GM12892 (cell line): ENCODE measurements around the gene REPIN1.

Experiments
- DNase-seq: peaks from one replicate; pipeline ENCODE4 v3.0.0; 2011; ENCODE audit not compliant: insufficient read length
- FAIRE-seq: peaks from 2 replicates; lab custom pipeline; 2011; peaks lifted over from hg19 to GRCh38; lab: Jason Lieb, UNC
- POLR2A ChIP-seq: IDR thresholded peaks from 2 replicates; pipeline ENCODE4 v1.6.1; 2011; ENCODE audit warnings: low read depth, low read length, control low read depth
- POLR2AphosphoS5 ChIP-seq: IDR thresholded peaks from 2 replicates; pipeline ENCODE4 v1.6.1; 2011; ENCODE audit warnings: low read depth, low read length, control low read depth
- TAF1 ChIP-seq: IDR thresholded peaks from 2 replicates; pipeline ENCODE4 v1.6.1; 2011; ENCODE audit warnings: low read depth, mild to moderate bottlenecking, control low read depth, low read length, borderline replicate concordance

REPIN1 gene

DNA sequence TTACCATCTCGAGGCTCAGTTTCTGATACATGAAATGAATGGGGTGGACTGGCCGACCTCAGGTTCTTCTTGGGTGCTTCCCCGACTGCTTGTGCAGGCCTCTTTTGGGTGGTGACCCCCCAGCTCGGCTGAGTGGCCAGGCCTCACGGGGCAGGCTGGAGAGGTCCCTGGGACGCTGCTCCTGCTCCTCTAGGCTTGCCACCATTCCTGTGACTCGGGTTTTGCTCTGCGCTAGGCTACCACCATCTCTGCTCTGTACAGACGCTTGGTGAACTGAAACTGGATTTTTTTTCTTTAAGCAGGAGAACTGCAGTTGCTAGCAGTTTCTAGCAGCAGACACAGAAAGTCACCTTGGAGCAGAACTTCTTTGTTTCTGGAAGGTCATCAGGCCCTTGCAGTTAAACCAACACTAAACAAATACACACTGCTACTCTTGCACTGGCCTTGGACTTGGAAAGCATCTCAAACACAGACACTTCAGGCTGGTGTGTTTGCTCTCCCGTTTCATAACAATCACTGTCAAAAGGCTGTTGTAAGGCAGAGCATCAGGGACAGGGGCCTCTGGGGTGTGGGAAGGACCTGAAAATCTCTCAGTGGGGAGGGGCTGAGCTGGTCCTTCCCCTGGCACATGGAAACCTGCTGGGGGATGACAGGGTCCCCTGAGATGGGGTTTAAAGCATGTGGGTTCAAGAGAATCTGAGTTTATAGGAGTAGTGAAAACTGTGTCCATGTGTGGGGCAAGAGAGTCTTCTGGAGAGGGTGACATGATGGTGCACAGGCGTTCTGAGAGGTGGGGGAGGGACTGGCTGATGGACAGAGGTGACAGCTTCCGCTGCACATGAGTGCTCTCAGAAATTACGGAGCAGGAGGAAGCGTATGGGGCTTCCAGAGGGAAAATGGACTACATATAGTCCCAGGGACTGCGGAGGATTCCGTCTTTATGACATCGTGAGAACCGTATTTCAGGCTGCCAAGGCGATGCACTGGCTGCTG lies 46.8 kb downstream of the REPIN1 start:
- FAIRE-seq: no peak
- DNase-seq: no peak
- TF ChIP-seq POLR2AphosphoS5 (no peak), TAF1 (no peak), POLR2A (no peak)

DNA sequence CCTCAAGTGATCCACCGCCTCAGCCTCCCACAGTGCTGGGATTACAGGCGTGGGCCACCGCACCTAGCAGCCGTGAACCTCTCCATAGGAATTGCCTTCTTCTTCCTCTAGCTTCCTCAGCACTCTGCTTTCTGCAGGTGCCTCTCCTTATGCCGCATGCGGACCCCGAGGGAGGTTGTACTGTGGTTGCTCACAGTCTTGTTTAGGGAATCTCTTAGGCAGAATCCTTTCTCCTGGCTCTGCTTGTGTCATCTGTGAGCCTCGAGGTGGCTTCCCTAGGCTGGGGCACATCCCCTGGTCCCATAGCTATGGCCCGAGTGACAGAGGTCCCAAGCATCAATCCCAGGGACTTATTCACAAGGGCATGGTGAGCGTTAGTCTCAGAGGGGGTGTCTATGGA lies 48.6 kb downstream of the REPIN1 start:
- FAIRE-seq (no peak), DNase-seq (no peak)
- TF ChIP-seq POLR2AphosphoS5: no peak
- no peak for TF ChIP-seq POLR2A
- TF ChIP-seq TAF1: no peak

DNA sequence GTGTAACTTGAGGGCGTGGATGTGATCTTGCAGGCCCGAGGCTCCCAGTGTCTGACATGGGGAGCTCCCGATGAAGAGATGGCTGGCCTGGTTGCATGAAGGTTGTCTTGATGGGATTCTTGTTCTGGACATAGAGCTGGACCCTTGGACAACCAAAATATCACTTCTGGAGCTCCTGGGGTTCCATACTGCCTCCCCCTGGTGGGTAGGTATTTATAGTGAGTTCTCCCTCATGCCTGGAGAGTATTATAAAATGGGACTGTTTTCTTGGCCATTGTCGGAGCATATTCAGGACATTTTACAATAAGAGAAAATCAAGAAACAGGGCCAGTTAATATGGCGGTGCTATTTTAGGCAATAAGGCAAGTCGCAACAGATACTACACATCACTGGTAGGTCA lies 49.2 kb downstream of the REPIN1 start:
- TF ChIP-seq POLR2A (no peak), TAF1 (no peak), POLR2AphosphoS5 (no peak)
- DNase-seq (no peak), FAIRE-seq (no peak)

- no peak for DNase-seq
- FAIRE-seq: no peak
- TF ChIP-seq TAF1 (no peak), POLR2AphosphoS5 (no peak), POLR2A (no peak)
Observed at GRCh38 chr7:150420242-150420641, 51.6 kb downstream of the REPIN1 start.

GRCh38 chr7:150420987-150421674 lies 52.5 kb downstream of the REPIN1 start:
- peak; percentile 87 for FAIRE-seq
- DNase-seq: peak; percentile 74
- TF ChIP-seq TAF1 (no peak), POLR2A (no peak), POLR2AphosphoS5 (no peak)

DNA sequence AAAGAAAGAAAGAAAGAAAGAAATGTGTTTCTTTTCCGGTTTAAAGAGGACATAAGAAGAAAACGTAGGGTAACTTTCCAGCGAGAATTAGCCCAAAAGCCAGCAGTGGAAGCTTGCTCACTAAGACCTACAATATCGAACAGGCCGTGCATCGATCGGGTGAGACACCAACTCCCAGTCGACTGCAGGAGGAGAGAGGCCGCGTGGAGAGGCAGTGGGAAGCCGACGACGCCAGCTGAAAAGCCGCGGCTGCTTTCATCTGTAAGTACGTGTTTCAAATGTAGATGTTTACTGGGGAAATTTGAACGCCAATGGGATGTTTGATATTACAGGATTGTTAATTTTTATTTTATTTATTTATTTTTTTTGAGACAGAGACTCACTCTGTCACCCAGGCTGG lies 53.2 kb downstream of the REPIN1 start:
- FAIRE-seq (no peak), DNase-seq (no peak)
- no peak for TF ChIP-seq TAF1
- no peak for TF ChIP-seq POLR2A
- no peak for TF ChIP-seq POLR2AphosphoS5
